CD4-positive, alpha-beta T cell treated with Interleukin-4 for 4 hours (primary cell): ENCODE results near the gene GRHPR.
"Not testable (repeated sequence)": the region's sequence is repeated elsewhere in the genome, so short reads cannot be mapped to it uniquely, and the experiment has no call there.

Experiments used
- DNase-seq: peaks from one replicate; pipeline ENCODE4 v3.0.0-alpha.2; 2020

GRHPR gene

DNA sequence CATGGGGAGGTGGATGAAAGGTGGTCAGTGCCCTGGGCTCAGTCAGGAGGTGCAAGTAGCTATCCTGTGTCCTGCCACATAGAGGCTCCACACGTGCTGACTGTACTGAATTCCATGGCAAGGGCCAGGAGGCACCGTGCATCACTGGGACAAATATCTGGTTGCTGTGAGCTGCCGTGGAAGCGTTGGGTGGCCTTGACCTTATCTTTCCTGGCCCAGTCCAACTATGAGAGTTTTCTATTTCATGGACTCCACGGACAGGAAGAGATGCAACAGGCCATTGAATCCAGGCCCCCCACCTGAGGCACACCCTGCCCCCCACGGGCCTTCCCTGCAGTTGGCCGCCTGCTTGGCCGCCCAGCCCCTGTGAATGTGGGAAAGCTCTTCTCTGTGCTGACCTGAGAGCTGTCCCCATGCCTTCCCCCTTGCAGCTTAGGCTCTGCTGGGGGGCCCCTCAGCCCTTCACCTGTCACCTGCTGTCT lies 1.7 kb downstream of the GRHPR start:
- no peak for DNase-seq

DNA sequence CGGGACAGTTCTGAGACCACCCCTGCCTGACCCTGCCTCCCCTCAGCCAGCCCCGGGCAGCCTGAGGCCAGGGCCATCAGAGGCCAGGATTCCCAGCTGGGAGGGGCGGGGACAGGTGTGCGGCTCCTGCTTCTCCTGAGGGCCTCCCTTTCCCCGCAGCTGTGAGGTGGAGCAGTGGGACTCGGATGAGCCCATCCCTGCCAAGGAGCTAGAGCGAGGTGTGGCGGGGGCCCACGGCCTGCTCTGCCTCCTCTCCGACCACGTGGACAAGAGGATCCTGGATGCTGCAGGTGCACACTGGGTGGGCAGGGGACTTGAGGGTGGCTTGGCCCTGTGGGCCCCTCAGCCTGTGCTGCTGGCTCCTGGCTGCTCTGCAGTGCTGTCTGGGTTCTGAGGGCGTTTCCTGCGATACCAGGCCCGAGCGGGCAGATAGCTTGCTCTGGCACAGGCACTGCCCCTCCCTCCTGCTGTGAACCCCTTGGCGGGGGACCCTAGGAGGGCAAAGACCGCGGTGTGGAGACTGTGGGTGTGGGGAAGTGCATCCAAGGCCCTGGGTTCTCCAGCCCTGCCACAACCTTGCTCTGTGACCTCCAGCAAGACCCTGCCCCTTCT lies 2.3 kb downstream of the GRHPR start:
- DNase-seq, result no peak

DNA sequence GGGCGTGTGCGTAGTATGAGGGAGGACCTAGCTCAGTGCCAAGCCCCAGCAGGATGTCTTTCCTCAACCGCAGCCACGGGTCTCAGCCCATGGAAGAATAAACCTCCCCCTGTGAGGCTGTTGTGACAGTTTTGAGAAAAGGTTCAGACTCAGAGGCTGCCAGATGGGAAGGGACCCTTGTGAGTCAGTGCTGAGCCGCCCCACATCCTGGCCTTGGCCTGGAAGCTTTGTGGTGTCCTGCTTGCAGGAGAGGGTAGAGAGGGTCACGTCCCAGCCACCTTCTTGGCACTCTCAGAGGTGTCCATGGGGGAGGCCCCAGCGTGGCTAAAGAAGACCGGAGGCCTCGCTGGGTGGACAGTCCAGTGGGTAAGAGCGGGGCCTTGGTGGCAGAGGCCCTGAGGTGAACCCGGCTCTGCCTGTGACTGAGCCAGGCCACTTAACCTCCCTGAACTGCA lies 2.8 kb downstream of the GRHPR start:
- no peak for DNase-seq

DNA sequence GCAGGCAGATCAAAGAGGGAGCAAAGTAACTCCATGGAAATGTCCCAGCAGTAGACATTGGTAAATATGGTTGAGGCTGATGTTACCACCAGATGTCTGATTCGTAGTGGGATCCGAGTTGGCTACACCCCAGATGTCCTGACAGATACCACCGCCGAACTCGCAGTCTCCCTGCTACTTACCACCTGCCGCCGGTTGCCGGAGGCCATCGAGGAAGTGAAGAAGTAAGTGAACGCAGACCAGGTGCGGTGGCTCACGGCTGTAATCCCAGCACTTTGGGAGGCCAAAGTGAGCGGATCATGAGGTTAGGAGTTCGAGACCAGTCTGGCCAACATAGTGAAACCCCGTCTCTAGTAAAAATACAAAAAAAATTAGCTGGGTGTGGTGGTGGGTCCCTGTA lies 3.9 kb downstream of the GRHPR start:
- DNase-seq, result not testable (repeated sequence)

DNA sequence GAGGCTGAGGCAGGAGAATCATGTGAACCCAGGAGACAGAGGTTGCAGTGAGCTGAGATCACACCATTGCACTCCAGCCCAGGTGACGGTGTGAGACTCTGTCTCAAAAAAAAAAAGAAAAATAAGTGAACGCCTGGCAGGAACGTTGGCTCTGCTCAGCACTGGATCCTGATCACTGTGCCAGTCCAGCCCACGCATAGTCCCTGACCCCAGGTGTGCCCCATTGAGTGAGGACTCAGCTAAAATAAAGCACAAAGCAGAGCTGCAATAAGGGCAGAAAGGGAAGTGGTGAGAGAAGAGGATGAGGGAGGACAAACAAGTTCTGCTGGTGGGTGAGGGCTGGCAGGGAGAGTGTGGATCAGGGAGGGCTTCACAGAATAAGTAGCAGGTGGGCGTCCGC lies 4.3 kb downstream of the GRHPR start:
- no peak for DNase-seq

DNA sequence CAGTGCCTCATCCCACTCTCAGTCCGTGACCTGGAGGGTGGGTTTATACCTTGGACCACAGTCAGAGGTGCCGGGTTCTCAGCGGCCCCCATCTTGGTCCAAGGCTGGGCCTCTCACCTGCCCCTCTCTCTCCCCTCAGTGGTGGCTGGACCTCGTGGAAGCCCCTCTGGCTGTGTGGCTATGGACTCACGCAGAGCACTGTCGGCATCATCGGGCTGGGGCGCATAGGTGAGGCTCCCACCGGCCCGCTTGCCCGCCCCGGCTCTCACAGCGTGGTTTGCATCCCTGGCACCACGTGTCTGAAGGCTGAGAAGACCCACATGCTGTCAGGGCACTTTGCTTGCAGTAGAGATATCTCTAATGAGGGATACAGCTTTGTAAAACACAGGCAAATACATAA lies 5.8 kb downstream of the GRHPR start:
- no peak for DNase-seq

DNA sequence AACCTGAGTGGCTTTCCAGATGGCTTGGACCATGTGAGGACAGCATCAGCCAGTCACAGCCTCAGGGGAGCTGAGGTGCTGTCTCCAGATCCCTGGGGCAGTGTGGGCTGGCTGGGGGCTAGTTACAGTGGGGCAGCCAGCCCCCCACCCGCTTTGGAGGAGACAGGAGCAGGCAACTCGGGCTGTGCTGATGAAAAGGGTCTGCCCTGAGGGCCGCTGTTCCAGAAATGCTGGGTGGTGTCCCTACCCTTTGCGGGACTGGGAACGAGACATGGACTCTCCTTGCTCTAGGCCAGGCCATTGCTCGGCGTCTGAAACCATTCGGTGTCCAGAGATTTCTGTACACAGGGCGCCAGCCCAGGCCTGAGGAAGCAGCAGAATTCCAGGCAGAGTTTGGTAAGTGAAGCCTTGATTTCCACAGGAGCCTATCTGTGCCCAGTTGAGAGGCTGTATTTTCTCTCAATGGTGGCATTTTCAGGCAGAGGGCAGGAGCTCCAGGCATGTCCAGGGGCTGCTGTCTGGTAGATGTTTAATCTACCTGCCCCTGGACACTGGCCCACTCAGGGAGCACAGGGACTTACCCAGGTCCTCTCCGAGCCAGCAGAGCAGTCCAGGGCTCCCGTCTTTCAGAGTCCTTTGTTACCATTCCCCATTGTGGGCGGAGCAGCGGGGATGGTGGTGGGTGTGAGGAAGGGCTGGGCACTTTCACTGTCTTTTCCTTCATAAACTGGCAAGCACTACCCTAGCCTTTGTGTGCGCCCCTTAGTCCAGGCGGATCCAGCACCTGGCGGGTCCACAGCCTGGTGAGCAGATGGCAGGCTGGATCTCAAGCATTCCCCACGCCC lies 7.2 kb downstream of the GRHPR start:
- no peak for DNase-seq

DNA sequence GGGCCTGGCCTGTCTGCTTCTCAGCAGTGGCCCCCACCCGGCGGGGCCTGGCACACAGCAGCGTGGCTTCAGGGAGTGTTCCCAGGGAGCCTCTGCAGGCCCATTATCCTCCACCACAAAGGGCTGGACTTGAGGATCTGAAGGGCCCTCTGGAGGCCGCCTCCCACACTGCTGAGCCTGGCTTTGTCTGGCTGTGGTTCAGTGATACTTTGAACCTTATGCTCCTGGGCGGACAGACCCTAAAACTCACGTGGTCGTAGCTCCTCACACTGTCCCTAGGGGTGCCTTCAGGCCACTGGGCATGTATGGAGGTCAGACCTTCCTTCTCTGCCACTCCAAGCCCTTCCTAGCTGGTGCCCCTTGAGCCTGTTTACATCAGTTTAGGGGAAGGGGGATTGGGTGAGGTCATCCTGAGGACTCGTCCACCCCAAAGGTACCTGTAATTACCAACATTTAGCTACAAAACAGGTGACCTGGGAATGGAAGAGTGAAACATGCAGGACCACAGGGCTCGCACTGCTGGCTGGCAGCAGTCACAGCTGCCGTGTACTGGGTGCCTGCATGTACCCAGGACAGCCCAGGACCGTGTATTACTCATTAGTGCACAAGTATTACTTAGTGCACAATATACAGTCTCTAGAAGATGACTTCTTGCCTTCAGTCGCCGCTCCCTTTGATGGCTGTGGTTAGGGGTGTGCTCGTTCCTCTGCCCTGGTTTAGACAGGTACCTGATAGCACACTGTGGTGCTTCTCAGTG lies 8.5 kb downstream of the GRHPR start:
- DNase-seq, result no peak

DNA sequence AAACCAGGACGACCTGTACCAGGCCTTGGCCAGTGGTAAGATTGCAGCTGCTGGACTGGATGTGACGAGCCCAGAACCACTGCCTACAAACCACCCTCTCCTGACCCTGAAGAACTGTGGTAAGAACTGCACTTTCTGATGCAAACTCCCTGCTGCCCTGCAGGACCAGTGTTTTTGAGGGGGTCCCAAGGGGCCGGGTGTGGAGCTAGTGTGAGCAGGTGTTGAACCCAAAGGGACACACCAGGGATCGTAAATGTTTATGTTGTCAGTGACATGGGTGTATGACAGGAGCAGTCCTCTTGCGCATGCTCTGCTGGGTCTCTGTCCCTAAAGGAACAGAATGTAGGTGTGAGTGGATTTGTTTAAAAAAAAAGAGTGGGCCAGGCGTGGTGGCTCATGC lies 9.5 kb downstream of the GRHPR start:
- no peak for DNase-seq

DNA sequence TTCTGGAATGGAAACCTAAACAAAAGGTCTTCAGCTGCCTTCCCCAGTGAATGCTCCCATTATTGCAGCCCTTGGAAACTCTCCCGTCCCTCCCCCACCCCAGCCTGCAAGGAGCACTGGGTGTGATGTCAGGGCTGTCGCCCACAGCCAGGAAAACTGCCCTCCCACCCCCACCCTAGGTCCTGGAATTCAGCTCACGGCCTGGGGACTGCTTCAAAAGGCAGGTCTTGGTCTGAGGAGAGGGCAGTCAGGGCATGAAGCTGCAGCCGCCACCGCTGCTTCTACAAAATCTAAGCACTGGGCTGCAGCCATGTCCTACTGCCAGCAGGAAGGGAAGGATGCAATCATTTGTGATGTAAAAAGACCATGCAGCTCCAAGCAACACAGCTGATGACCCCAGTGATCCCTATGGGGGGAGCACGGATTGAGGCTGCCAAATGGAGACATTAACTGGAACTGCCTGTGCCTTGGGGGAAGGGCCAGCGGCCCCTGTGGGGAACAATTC lies 11.4 kb downstream of the GRHPR start:
- no peak for DNase-seq

DNA sequence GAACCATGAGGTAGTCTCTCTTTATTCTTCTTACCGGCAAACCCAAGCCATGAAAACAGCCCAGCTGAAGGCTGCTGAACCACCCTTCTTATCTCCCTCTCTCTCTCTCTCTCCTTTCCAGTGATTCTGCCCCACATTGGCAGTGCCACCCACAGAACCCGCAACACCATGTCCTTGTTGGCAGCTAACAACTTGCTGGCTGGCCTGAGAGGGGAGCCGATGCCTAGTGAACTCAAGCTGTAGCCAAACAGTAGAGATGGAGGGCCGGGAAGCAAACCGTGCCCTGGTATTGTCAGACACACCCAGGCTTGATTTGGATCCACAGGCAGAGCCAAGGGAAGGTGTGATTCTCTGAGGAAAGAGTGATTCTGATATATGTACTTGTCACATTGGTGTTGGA lies 14.0 kb downstream of the GRHPR start:
- DNase-seq, result no peak

DNA sequence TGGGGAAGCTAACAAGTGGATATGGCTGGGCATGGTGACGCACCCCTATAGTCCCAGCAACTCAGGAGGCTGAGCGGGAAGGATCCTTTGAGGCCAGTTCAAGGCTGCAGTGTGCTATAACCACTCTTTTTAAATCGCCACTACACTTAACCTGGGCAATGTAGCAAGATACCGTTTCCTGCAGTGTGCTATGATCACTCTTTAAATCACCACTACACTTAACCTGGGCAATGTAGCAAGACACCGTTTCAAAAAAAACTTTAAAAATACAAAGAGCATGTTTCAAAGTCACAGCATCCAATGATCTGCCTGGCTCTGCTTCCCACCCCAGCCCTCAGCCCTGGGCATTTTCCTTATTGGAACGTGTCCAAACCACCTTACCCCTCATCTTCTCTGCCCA lies 14.5 kb downstream of the GRHPR start:
- DNase-seq, result no peak

DNA sequence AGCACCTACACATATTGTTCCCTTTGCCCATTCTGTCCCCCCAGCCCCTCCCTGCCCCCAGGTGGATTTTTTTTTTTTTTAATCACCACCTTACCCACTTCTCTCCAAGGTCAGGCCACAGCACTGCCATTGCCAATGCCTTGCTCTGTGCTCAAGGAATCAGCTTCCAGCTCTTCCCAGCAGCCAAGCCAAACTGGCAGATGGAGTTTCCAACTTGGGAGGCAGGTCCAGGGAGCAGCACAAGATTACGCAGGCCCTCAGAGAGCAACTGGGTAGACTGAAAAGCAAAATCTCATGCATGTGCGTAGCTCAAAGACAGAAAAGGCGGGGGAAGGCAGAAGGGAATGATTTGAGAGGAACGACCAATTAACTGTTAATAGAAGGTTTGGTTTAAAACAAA lies 15.1 kb downstream of the GRHPR start:
- no peak for DNase-seq

DNA sequence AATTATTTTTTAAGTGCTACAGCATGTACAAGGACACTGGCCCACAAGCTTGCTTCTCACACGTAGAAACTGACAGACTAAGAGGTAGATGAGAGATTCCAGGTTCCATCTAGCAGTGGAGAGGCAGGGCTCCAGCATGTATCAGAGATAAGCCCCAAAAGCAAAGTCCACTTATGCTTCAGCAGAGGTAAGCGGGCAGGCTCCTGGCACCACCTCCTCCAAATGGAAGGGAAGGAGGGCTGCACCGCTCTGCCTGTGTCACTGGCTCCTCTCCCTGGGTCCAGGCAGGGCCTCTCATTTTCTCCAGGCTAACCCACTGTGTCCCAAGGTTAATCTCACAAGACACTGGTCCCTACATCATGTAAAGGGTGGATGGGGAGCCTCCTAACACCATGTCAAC lies 15.9 kb downstream of the GRHPR start:
- no peak for DNase-seq

DNA sequence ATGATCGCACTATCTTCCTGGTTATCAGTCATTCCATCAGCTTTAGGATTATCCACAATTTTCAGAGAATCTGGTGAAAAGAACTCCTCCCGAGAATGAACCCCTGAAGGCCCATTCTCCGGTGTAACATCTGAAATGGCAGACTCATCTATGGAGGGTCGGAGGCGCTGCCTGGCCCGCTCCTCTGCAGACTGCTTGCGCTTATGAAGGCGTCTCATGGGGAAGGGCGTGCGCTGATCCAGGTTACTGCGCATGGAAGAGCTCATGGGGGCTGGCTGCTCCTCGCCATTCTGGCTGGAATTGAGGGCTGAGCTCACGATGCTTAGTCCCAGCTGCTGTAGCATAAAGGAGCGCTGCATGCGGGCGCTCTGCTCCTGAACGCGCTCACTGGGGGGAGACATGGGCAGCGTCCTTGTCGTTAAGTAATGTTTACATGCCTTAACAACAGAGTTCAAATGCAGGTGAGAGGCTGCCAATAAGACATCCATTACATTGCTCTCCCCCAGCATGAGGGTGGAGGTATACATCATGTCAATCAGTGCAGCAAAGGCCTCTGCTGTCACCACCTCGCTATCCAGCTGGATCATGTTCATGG lies 19.4 kb downstream of the GRHPR start:
- DNase-seq, result no peak

DNA sequence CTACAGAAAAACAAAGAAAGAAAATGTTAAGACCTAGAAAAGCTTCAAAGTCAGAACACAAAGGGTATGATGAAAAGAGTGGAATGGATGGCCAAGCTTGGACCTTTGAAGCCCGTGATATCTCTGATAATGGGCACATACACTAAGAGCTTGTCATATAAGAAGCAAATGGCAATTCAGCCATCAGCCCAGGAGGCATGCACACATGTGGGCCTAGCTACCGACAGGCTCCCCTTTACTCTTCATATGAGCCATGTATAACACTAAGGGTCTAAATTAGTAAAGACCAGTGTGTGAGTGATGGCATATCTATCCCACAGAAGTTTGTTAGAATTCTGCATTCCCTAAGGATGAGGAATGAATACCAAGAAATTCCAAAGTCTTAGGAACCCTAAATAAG lies 20.1 kb downstream of the GRHPR start:
- no peak for DNase-seq

DNA sequence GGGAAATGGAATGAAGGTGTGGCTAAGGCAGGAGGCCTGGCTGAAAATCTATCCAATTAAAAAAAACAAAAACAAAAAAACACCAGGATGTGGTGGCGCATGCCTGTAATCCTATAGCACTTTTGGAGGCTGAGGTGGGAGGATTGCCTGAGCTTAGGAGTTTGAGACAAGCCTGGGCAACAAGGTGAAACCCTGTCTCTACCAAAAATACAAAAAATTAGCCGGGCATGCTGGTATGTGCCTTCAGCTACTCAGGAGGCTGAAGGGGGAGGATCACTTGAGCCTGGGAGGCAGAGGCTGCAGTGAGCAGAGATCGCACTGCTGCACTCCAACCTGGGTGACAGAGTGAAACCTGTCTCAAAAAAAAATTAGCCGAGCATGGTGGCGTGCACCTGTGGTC lies 21.1 kb downstream of the GRHPR start:
- no peak for DNase-seq

DNA sequence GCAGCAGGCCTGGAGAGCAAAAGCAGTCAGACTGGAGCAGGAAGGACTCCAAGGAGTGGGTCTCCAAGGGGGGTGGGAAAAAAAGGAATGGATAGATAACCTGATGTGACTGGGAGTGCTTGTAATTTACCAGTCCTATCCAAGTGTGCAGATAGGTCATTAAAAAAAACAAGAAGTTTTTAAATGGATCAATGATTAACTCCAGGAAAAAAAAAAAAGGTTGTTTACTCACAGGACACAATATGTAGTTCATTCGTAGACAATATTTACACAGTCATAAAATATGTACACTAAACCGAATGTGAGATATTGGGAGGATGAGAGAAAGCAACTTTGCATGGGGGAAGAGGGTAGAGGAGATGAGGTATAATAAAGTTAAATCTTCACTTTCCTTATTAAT lies 22.4 kb downstream of the GRHPR start:
- DNase-seq, result no peak

DNA sequence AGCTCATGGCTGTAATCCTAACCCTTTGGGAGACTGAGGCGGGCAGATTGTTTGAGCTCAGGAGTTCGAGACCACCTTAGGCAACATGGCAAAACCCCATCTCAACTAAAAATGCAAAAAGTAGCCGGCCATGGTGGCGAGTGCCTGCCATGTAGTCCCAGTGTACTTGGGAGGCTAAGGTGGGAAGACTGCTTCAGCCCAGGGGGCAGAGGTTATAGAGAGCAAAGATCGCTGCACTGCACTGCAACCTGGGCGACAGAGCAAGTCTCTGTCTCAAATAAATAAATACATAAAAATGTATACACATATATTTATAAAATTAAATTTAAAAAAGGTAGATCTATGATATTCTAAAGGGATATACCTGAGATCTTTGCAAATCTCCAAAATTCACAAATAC lies 23.3 kb downstream of the GRHPR start:
- no peak for DNase-seq

DNA sequence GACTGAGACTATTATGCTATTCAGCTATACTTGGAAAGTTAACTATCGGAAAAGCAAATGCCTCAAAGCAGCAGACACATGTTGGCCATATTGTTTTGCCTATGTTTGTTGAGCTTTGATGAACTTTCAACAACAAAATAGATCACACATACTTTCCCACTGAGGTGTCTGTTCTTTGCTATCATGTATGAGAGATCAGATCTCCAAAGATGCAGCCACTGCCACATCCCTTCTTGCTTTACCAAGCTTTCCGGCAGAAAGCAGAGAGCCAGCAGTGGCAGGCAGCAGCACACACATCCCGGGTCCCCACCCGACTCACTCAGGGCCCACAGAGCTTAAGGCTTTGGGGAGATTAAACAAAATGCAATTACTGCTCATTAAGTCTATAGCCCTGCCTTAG lies 23.9 kb downstream of the GRHPR start:
- no peak for DNase-seq

DNA sequence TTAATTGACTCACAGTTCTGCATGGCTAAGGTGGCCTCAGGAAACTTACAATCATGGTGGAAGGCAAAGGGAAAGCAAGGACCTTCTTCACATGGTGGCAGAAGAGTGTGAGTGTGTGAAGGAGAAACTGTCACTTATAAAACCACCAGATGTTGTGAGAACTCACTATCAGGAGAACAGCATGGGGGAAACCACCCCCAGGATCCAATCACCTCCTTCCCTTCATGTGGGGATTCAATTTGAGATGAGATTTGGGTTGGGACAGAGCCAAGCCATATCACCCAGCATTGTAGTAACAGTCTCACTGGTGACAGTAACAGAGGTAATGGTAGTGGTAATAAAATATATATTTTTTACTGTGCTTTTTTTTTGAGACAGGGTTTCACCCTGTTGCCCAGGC lies 24.6 kb downstream of the GRHPR start:
- no peak for DNase-seq

DNA sequence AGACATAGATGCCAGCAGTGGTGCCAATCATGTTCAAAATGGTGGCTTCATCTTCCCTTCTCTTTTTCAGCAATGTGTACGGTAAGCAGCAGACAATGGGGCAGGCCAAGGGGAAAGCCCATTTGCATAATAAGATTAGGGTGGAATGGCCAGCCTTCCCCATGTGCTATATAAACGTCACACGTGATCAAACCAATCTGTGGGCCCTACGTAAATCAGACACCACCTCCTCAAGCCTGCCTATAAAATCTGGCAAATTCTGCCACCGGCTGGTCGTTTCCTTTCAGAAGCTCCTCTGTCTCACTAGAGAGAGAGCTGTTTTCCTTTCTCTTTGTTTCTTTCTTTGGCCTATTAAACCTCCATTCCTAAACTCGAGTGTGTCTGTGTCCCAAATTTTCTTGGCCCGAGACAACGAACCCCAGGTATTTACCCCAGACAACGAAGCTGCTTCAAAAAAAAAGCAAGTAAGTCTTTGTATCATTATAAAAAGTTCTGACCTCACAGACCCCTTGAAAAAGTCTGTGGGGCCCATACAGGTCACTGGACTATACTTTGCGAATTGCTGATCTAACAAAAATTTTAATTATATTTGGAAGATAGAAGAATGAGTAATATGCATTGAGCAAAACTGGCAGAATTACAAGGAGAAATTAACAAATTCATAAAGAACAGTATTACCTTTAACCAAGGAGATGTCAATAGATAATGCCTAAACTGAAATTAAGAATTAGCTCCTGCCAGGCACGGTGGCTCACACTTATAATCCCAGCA lies 27.6 kb downstream of the GRHPR start:
- no peak for DNase-seq
